ENCODE results near the gene AUP1.
"Not testable (repeated sequence)": the region's sequence is repeated elsewhere in the genome, so short reads cannot be mapped to it uniquely, and the experiment has no call there.

AUP1 gene, protein sequence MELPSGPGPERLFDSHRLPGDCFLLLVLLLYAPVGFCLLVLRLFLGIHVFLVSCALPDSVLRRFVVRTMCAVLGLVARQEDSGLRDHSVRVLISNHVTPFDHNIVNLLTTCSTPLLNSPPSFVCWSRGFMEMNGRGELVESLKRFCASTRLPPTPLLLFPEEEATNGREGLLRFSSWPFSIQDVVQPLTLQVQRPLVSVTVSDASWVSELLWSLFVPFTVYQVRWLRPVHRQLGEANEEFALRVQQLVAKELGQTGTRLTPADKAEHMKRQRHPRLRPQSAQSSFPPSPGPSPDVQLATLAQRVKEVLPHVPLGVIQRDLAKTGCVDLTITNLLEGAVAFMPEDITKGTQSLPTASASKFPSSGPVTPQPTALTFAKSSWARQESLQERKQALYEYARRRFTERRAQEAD

DNA sequence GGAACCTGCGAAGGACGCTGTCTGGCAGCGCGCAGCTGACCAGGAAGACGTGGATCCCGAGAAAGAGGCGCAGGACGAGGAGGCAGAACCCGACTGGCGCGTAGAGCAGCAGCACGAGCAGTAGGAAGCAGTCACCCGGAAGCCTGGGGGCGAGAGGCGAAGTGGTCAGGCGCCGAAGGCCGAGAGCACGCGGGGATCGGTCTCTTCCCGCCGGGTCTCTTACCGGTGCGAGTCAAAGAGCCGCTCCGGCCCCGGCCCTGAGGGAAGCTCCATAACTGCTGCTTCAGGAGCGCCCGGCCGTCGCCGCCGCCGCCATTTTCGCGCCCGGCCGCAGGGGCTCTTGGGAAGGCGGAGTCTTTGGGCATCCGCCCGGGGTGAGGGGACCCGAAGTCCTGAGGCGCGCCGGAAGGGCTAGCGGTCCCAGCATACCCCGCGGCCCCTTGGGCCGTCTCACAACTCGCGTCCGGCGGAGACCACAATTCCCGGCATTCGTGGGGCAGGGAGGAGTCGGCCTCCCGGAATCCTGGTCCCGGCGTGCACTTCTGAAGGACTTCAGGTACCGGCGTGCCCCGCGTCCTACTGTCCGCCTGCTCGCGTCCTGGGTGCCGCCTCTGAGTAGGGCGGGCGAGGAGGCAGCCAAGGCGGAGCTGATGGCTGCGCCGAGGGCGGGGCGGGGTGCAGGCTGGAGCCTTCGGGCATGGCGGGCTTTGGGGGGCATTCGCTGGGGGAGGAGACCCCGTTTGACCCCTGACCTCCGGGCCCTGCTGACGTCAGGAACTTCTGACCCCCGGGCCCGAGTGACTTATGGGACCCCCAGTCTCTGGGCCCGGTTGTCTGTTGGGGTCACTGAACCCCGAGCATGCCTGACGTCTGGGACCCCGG is at the start of gene AUP1, which contains the start of gene HTRA2:
Gene AUP1, minus strand, starts transcription at position 350 of the 882 bp plus-strand sequence. Its CDS starts 77 bp downstream, at position 273.
Gene HTRA2, plus strand, starts transcription at position 577 of the 882 bp plus-strand sequence. Its CDS starts 74 bp downstream, at position 651.
- DNase-seq: peak; percentile 99

DNA sequence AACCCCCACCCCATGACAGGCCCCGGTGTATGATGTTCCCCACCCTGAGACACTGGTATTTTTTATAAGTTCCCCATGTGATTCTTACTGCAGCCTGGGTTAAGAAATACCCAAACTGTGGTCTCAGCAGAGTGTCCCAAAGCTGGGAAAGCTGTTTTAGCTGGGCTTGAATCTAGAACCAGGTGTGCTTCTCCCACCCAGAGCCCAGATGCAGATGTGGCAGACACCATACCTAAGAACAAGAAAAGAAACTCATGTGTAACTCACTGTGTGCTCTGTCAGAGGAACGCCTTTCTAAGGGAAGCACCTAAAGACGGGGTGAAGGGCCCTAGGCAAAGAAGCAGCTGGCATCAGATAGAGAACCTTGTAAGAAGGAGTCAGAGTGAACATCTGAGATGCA is 48.9 kb upstream of the AUP1 start:
- DNase-seq: no peak

DNA sequence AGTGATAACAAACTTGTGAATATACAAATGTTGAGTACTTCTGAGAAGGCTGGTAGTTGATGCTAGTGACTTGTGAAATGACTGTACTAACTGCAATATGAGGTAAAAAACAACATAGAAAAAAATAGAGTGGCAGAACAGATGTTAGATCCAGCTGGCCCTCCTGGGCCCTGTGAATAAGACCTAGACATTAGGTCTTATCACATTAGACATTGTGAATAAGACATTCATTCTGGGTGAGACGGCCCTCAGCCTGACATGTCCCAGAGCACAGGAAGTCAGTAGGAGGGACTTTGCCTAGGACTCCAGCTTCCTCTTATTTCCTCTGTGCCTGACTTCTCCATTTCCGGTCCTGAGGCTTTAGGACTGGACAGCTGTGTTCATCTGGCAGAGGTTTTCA is 47.9 kb upstream of the AUP1 start:
- peak; percentile 65 for DNase-seq

DNA sequence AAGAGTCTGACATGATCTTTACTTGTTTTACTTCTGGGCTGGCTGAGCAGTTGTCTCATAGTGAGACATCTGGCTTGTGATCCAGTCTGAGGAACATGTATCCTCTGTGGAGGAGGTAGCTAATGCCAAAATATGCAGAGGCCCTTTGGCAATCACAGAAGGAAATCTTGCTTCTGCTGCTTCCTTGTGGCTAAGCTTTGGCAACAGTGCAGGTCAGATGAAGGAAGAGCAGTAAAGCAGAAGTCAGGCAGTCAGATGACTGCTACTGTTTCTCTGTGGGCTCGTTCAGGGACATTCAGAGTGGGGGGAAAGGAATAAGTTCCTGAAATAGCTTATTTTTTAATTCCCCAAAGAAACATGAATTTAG is 47.3 kb upstream of the AUP1 start:
- no peak for DNase-seq

DNA sequence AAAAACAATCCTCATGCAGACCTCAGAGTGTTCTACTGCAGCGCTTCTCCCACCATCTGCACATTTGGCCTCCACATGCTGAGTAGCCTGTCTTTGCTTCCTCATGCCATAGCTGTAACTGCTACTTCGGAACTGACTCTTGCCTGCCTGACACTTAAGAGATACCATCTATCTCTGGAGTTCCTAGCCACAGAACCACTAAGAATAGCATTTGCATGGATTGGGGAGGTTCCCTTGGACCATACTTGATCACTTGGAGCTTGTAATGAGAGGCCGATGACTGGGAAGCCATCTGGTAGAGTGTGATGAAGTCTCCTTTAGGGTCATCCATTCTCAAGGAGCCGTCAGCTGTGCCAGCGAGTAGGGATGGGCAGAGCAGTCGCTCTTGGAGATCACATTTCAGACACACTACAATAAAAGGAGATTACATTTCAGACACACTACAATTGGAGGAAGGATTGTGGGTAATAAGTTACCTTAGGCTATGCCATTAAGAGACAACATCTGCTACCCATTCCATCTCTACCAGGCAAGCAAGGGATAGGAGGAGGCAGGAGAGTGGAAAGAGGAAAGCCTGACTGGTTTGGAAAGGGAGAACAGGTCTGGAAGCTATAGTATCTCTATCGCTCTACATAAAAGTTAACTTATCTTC is 46.8 kb upstream of the AUP1 start:
- DNase-seq: no peak

DNA sequence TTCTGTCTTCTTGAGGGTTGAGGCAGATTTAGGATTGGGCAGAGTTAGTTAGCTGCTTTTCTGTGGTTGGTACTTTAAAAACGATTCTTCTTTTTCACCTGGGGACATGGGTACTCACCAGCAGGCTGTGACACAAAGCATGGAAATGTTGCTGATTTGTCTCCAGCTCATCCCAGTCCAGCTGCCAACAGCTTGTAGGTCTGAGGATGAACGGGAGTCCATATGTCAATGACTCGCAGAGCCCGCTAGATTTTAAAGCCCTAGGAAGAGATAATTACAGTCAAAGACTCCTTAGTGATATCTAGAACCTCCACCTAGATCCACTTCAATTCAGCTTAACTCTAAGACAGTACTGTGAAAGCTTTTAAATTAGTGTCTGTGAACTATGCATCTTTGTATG is 45.8 kb upstream of the AUP1 start:
- DNase-seq: no peak

DNA sequence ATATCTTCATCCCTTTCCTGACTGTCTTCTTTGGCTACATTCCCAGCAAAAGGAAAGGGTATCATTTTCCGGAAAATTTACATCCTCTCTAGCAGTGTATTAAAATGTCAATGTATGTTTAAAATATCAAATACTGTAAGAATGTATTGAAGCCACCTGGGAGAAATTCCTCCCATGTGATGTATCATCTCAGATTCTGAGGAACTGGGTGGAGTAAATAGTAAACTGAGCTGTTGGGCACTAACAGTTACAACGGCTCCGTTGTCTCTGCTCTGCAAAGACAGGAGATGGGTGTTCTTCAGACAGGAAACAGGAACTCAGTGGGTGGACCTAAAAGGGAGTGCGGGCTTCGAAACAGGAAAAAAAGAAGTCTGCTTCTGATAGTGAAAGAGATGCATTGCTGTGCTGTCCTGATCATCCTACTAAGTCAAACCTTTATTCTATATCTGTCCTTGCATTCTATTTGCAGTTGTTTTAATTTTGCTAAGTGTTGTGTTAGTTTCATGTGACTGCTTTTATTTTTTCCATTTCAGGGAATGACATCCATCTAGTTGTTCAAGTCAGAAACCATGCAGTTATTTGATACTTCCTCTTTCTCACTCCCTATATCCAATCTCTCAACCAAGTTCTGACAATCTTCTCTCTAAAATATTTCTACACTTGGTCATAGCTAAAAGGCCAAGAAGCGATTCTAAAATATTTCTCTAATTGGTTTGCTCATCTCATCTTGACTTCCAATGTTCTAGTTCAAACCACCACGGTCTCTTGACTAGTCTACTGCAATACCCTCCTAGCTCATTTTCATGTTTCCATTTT is 44.4 kb upstream of the AUP1 start:
- DNase-seq: peak; percentile 74

DNA sequence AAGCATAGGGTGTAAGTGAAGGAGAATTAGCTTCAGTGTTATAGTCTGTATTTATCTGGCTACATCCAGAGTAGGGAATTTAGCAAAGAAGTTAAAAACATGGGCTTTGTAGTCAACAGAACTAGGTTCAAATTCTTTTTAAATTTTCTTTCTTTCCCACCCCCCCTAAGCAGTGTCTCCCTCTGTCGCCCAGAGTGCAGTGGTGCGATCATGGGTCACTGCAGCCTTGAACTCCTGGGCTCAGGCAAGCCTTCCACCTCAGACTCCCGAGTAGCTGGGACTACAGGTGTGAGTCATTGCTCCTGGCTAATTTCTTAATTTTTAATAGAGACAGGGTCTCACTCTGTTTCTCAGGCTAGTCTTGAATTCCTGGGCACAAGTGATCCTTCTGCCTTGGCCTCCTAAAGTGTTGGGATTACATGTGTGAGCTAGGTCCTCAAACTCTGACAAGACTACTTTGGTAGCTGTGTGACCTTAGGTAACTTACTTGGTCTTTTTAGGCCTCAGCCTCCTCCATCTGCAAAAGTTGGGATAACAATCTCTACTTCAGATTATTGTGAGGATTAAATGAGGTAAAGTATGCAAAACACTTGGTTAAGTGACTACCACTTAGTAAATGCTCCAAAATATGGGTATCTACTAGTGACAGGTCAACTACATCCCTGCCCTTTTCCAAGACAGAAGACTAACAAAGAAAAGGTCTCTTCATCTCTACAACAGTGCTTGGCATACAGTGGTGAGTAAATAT is 42.8 kb upstream of the AUP1 start:
- no peak for DNase-seq

DNA sequence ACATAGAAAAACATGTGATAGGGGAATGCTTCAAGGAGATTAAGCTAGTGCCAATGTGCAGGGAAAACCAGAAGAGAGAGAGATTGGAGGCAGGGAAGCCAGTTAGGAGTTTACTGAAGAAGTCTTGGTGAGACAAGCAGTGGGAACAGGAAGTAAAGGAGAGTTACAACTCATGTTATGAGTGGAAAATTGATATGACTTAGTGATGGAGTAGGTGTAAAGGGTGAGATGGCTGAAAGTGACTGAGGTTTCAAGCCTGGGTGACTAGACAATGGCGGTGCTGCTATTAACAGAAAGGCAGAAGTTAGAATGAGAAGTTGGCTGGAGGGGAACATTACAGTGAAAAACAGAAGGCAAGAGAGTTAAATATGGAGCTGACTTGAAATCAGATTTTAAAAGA is 41.6 kb upstream of the AUP1 start:
- DNase-seq: peak; percentile 50

DNA sequence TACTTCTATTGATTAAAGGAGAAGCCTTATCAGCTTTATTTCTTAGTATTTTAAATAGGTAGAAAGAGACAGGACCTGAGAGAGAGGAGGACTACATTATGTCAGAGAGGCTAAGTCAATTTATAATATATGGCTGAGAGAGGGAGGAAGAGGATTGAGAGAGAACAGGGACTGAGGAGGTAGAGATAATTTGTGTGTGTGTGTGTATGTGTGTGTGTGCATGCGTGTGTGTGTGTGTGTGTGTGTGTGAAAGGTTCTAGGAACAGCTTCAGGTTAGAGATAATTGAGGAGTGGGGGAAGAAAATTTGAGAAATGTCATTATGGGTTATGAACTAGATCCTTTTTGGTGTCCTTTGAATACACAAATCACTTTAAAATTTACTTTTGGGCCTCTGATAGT is 40.2 kb upstream of the AUP1 start:
- no peak for DNase-seq

DNA sequence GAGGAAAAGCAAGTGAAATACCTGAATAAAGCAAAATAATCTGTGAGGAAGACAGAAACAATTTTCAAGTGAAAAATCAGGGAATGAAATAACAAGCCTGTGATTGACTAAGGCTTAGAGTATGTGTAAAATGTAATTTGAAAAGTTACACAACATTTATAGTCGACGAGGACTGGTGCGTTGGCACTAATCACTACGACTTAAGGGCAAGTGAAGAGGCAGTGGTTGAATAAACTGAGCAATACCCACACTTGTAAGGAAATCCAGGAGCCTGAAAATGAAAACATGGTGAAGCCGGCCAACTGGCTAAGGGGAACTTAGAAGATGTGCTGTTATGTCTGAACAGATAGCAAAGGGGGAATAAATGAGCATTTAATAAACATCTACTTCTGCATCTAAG is 38.4 kb upstream of the AUP1 start:
- DNase-seq: no peak

DNA sequence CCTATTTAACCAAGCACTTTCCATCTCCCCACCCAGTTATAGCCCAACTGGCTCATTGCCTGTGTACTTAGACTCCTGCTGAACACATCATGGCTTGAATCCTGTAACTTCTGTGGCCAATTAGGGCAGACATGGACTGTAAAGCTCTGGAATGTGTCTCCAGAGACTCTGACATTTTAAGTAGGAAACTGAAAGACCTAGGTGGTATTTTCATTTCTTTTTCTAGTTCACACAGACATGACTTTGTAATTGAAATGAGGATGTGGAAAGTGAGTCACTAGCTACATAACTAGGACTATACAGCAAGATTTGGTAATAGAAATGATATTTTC is 37.2 kb upstream of the AUP1 start:
- DNase-seq: no peak

DNA sequence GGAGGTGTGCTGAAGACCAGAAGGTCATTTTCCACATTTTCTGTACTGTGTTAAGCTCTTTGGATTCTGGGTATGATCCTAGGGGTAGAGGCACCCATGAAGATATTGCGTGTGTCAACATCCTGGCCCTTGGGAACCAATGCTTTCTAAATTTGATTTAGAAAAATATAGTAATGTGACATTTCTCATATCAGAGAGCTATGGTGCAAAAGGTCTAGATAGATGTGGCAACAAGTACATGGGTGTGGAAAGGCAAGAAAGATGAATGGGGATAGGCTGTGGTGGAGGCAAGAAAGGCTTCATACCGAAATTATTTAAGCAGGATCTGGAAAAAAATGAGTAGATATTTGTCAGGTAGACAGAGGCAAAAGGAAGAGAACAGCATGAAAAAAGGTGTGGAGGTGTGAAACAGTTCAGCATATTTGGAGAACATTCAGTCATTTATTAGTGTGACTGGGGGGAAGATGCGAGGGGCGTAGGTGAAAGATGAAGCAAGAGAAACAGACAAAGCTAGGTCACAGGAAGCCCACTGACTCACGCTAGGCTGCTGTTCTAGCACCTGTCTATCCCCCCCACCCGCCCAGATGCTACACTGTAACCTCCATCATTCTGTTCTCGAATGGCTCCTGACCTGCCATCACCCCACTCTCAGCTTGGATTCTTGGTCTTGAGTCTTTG is 36.7 kb upstream of the AUP1 start:
- no peak for DNase-seq

DNA sequence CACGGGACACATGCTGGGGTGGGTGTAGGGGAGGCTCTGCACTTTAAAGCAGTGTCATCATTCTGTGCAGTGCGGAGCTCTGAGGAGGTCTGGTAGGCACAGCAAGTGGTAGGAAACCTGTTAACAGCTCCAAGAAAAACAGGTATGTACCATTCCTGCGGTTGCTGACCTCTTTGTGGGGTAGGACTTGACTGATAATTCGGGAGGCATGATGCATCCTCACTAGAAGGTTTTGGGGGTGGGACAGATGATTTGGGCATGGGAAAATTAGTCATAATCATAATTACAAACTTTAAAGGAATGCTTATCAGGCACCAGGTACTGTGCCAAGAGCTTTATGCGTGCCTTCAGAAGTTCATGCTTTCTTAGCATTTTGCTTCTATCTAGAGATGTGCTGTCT is 34.7 kb upstream of the AUP1 start:
- DNase-seq: no peak

DNA sequence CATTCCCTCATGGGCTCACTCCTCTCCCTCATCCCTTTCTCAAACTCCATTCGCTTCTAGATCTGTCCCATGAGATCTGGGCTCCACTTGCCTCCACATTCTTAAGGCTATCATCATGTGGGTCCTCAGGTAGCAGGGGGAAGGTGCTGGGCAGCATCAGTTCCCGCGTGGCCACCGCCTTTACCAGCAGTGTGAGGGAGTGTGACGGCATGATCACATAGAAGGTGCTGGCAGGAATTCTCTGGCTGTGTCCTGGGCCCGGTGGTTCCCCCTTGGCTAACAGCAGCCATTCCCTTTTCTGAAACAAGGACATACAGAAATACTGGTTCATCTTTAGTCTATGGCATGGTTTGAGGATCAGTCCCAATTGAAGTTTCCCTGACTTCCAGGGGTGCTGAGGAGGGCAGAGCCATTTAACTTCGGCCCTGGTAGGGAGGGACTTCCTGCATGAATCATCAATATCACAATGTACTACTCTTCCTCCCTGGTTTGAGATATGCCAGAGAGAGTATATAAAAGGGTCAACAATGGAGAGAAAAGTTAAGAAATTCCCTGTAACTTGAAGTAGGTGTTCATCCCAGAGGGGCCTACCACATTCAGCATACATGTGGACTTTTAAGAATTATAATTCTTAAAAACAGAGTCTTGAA is 32.7 kb upstream of the AUP1 start:
- no peak for DNase-seq

DNA sequence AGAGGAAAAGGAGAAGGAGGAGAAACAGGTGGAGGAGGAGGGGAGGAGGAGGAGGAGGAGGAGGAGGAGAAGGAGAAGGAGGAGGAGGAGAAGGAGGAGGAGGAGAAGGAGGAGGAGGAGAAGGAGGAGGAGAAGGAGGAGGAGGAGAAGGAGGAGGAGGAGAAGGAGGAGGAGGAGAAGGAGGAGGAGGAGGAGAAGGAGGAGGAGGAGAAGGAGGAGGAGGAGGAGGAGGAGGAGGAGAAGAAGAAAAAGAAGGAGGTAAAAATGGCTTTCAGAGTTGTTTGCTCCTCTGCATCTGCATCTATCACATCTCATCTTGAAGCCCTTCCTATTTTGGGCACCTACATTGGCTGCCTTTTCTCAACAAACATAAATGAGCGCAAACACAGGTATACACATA is 31.5 kb upstream of the AUP1 start:
- not testable (repeated sequence) for DNase-seq

DNA sequence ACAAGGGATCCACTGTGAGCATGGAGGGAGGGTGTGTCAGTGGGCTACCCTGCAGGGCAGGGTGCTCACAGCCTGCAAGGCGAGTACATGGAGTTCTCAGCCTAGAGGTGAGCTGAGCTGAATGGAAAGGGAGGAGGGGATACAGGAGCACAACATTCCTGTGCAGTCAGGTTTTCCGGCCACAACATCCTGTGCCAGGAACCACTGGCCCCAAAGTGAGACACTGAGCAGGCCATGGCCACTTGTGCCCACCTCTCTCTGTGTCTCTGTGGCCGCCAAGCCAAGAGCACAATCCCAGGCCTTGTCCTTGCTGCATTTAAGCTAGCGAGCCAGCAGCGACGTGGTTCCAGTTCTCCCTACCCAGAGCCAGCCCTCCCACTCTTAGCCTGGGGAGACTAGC is 31.1 kb upstream of the AUP1 start:
- DNase-seq: no peak

DNA sequence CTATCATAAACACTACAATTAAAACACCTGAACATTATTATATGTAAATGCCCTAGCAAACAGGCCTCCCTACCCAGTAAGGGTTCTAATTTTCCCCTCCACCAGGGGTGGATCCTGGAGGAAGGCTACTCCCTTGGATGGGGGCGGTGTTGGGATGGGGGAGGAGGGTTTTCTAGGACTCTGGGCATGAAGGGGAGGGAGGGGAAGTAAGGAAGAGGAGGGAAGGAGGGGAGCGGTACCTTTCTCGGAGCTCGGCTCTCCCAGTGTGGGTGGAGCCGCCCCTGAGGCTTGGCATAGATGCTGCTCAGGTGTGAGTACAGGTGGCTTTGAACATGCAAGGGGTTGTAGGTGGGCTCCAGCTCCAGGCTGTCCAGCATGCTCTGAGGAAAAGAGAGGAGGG is 30.4 kb upstream of the AUP1 start:
- no peak for DNase-seq

DNA sequence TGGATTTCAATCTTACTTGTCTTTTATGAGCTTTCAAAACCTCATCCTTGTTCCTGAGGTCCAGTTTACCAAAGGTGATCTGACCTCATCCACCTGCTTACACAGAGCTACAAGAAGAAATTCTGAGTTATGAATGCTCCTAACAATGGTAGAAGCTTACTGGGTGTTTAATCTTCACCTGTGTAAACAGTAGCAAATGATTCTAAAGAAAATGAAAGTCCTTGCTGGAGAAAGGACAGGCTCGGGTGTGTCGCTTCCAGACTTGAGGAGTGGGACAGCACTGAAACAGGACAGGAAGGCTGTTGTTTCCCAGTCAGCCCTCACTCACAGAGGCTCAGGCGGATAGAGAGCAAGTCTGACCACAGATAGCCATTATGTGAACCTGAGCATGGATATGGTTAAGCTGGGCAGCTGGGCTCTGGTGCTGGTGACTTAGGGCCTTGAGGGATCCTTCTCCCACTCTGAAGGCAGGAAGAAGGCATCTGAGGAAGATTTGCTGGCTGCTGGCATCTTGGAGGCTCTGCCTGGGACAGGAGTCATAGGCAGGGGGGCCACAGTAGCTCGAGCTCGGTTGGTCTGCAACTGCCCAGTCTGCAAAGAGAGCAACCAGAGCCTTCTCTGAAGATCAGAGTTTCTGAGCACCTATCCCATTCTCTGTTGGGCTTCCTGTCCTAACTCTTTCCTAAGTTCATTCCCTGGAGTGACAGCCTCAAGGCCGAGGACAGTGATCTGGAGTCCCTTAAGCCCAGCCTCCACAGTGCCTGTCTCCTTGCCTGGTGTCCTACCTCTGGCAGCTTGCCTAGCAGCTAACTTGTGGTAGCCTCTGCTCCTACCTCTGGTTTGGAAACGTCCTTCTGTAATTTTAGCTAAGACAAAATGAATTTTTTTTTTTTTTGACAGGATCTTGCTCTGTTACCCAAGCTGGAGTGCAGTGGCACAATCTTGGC is 29.1 kb upstream of the AUP1 start:
- DNase-seq: no peak
